Stimulated activated CD8-positive, alpha-beta memory T cell treated with anti-CD3 and anti-CD28 coated beads, Interleukin-2, amount 100 ng/mL, for 48 hours (primary cell): ENCODE results near the gene CRMP1.

Source experiments
- DNase-seq, 2 donors: peaks; one replicate each; pipeline ENCODE4 v3.0.0-alpha.2; 2020; ENCODE audit warnings: low read depth in 2 of 2

CRMP1 gene

GRCh38 chr4:5798462-5798861 is 94.4 kb downstream of the CRMP1 start:
- no peak for DNase-seq

GRCh38 chr4:5797866-5798265 is 95.0 kb downstream of the CRMP1 start:
- no peak for DNase-seq

- no peak for DNase-seq
These were observed 95.9 kb downstream of the CRMP1 start for GRCh38 chr4:5796976-5797375.

- DNase-seq, result no peak
These were observed 97.3 kb downstream of the CRMP1 start for GRCh38 chr4:5795580-5795979.

- DNase-seq, result no peak
These were observed 99.4 kb downstream of the CRMP1 start for GRCh38 chr4:5793514-5793913.

- DNase-seq, result no peak
These were observed 101.2 kb downstream of the CRMP1 start for GRCh38 chr4:5791654-5792053.

- no peak for DNase-seq
These were observed 102.4 kb downstream of the CRMP1 start for GRCh38 chr4:5790546-5790857.

GRCh38 chr4:5789141-5789540 is 103.7 kb downstream of the CRMP1 start:
- no peak for DNase-seq

- no peak for DNase-seq
These were observed 104.7 kb downstream of the CRMP1 start for GRCh38 chr4:5788144-5788543.

GRCh38 chr4:5787311-5787710 is 105.6 kb downstream of the CRMP1 start:
- no peak for DNase-seq

GRCh38 chr4:5785806-5786680 is 106.8 kb downstream of the CRMP1 start:
- DNase-seq, result no peak

GRCh38 chr4:5784960-5785611 is 107.8 kb downstream of the CRMP1 start:
- no peak for DNase-seq

GRCh38 chr4:5784021-5784420 is 108.9 kb downstream of the CRMP1 start:
- no peak for DNase-seq

- DNase-seq, result no peak
These were observed 109.4 kb downstream of the CRMP1 start for GRCh38 chr4:5783486-5783885.

GRCh38 chr4:5782829-5783476 is 109.9 kb downstream of the CRMP1 start:
- no peak for DNase-seq

- no peak for DNase-seq
These were observed 111.2 kb downstream of the CRMP1 start for GRCh38 chr4:5781691-5782090.

GRCh38 chr4:5780831-5781480 is 111.9 kb downstream of the CRMP1 start:
- DNase-seq, result no peak

- DNase-seq, result no peak
These were observed 116.4 kb downstream of the CRMP1 start for GRCh38 chr4:5776510-5776909.

GRCh38 chr4:5774416-5775036 is 118.4 kb downstream of the CRMP1 start:
- no peak for DNase-seq

GRCh38 chr4:5773271-5773555 is 119.7 kb downstream of the CRMP1 start:
- DNase-seq, result no peak

- no peak for DNase-seq
These were observed 120.2 kb downstream of the CRMP1 start for GRCh38 chr4:5772528-5773270.
